HepG2 (cell line): ENCODE data around the gene MX2. TPM values are rescaled to one million over a fixed set of nuclear protein-coding genes. Genes with fewer than 3 reads are reported as not detected.

Experiments used
- ATAC-seq: fragments of 200-7000 bp; cut with Tn5 transposase; 3 replicates; pipeline ENCODE4 v1.9.1; 2020; ENCODE audit warnings: mild to moderate bottlenecking, moderate library complexity
- BruUV-seq: library from RNA; stranded (reverse); fragments of 400-500 nt; replicated peaks from 2 replicates; lab custom pipeline; 2021; lab: Mats Ljungman, UMichigan
- CTCF ChIA-PET: fragments of 300-600 bp; formaldehyde crosslinking; extraction: SDS; loops from one replicate; lab custom pipeline; 2021; ENCODE audit warnings: low total read pairs, inconsistent platforms, low intra/inter-chr PET ratio; lab: Yijun Ruan, JAX
- POLR2A ChIA-PET: fragments of 350-600 bp; sonication (Branson Sonifier 250); formaldehyde crosslinking; loops from one replicate; lab custom pipeline; 2020; ENCODE audit warnings: antibody characterized with exemption, inconsistent platforms; lab: Yijun Ruan, JAX
- DNase-seq: peaks from one replicate; pipeline ENCODE4 v3.0.0-alpha.2; 2015; ENCODE audit warnings: low spot score
- FAIRE-seq: peaks from 3 replicates; lab custom pipeline; 2011; peaks lifted over from hg19 to GRCh38; lab: Jason Lieb, UNC
- H2AFZ ChIP-seq: one replicate; pipeline ENCODE4 v1.6.1; 2011; ENCODE audit warnings: low read length, inconsistent platforms
- H3K27ac ChIP-seq: fragments of 300-600 bp; 3 replicates; pipeline ENCODE4 v1.8.0; 2011; ENCODE audit warnings: mixed run types, mild to moderate bottlenecking, mixed read lengths, low read length, inconsistent platforms; ENCODE audit not compliant: insufficient read depth; ENCODE audit errors: extremely low read length
- H3K27me3 ChIP-seq, 2 experiments: fragments of 200-600 bp in 1 of 2; 2 replicates in 1 of 2; 3 replicates in 1 of 2; pipeline versions ENCODE4 v1.6.0 to v1.8.0; 2011; ENCODE audit warnings: low read length in 2 of 2, mild to moderate bottlenecking in 2 of 2, moderate library complexity in 2 of 2, inconsistent platforms in 1 of 2; ENCODE audit not compliant: insufficient read depth in 2 of 2, control insufficient read depth in 1 of 2
- H3K36me3 ChIP-seq, 2 experiments: fragments of 200-600 bp in 1 of 2; replicated peaks in 1 of 2; 2 replicates in 1 of 2; 3 replicates in 1 of 2; pipeline versions ENCODE4 v1.5.1 to v1.8.0; 2011; ENCODE audit warnings: low read length in 2 of 2, inconsistent platforms in 1 of 2; ENCODE audit not compliant: insufficient read depth in 2 of 2, control insufficient read depth in 1 of 2
- H3K4me1 ChIP-seq: 2 replicates; pipeline ENCODE4 v1.5.1; 2012; ENCODE audit warnings: low read length, inconsistent platforms; ENCODE audit not compliant: insufficient read depth
- H3K4me2 ChIP-seq: 2 replicates; pipeline ENCODE4 v1.6.0; 2011; ENCODE audit warnings: low read depth, low read length, inconsistent platforms
- H3K4me3 ChIP-seq, 3 experiments: fragments of 200-600 bp in 1 of 3; sonication (generic), shearing (Covaris generic) in 1 of 3; replicated peaks in 1 of 3; 2 replicates each; pipeline ENCODE4 v1.5.1; 2011 to 2016; ENCODE audit warnings: low read length in 3 of 3, inconsistent platforms in 2 of 3, low read depth in 2 of 3, mild to moderate bottlenecking in 2 of 3, control low read depth in 1 of 3, mixed read lengths in 1 of 3; ENCODE audit not compliant: insufficient read depth in 1 of 3
- H3K79me2 ChIP-seq: one replicate; pipeline ENCODE4 v1.6.1; 2011; ENCODE audit warnings: low read length, inconsistent platforms; ENCODE audit not compliant: insufficient read depth
- H3K9ac ChIP-seq: 2 replicates; pipeline ENCODE4 v1.6.0; 2011; ENCODE audit warnings: mild to moderate bottlenecking, low read depth, low read length, inconsistent platforms; ENCODE audit not compliant: insufficient read depth
- H3K9me3 ChIP-seq: 2 replicates; pipeline ENCODE4 v1.5.1; 2012; ENCODE audit warnings: mild to moderate bottlenecking, low read length
- H4K20me1 ChIP-seq: 2 replicates; pipeline ENCODE4 v1.6.0; 2011; ENCODE audit warnings: inconsistent platforms, mild to moderate bottlenecking, low read length, moderate library complexity; ENCODE audit not compliant: insufficient read depth
- ATF1 ChIP-seq: IDR thresholded peaks from 2 replicates; pipeline ENCODE4 v1.6.1; 2016; ENCODE audit warnings: mild to moderate bottlenecking, control low read depth
- CCDC6 ChIP-seq: sonication (generic); formaldehyde crosslinking; IDR thresholded peaks from 2 replicates; pipeline ENCODE4 v1.8.1; 2022; ENCODE audit warnings: mild to moderate bottlenecking, missing genetic modification reagents, moderate library complexity
- ETV6 ChIP-seq: sonication (generic); formaldehyde crosslinking; conservative IDR thresholded peaks from 2 replicates; pipeline ENCODE4 v1.4.0; 2020; ENCODE audit warnings: missing genetic modification reagents
- GABPB1 ChIP-seq: IDR thresholded peaks from 2 replicates; pipeline ENCODE4 v1.6.1; 2016; ENCODE audit warnings: mild to moderate bottlenecking, missing genetic modification reagents, moderate library complexity, missing compliant biosample characterization
- GATAD2A ChIP-seq: IDR thresholded peaks from 2 replicates; pipeline ENCODE4 v1.6.1; 2016
- HDAC1 ChIP-seq: sonication (generic); formaldehyde crosslinking; IDR thresholded peaks from 2 replicates; pipeline ENCODE4 v1.5.1; 2020; ENCODE audit warnings: mild to moderate bottlenecking, missing genetic modification reagents
- HMG20A ChIP-seq: IDR thresholded peaks from 2 replicates; pipeline ENCODE4 v1.6.1; 2016; ENCODE audit warnings: borderline replicate concordance
- HNF4A ChIP-seq: sonication (generic); formaldehyde crosslinking; IDR thresholded peaks from 2 replicates; pipeline ENCODE4 v1.4.0; 2020; ENCODE audit warnings: missing genetic modification reagents
- NAIF1 ChIP-seq: sonication (generic); formaldehyde crosslinking; IDR thresholded peaks from 2 replicates; pipeline ENCODE4 v1.5.0; 2020; ENCODE audit warnings: mild to moderate bottlenecking, missing genetic modification reagents, borderline replicate concordance
- PHF8 ChIP-seq: sonication (generic); formaldehyde crosslinking; IDR thresholded peaks from 2 replicates; pipeline ENCODE4 v1.5.0; 2020; ENCODE audit warnings: missing genetic modification reagents
- SMAD3 ChIP-seq: sonication (generic); formaldehyde crosslinking; IDR thresholded peaks from 2 replicates; pipeline ENCODE4 v1.4.0; 2020; ENCODE audit warnings: missing genetic modification reagents
- SMYD3 ChIP-seq: sonication (generic); formaldehyde crosslinking; IDR thresholded peaks from 2 replicates; pipeline ENCODE4 v1.8.1; 2023; ENCODE audit warnings: mild to moderate bottlenecking, missing genetic modification reagents
- SP4 ChIP-seq: sonication (generic); formaldehyde crosslinking; IDR thresholded peaks from 2 replicates; pipeline ENCODE4 v1.8.1; 2023; ENCODE audit warnings: mild to moderate bottlenecking, missing genetic modification reagents
- TOE1 ChIP-seq: sonication (generic); formaldehyde crosslinking; IDR thresholded peaks from 2 replicates; pipeline ENCODE4 v1.4.0; 2020; ENCODE audit warnings: mild to moderate bottlenecking, missing genetic modification reagents
- ZFY ChIP-seq: sonication (generic); formaldehyde crosslinking; IDR thresholded peaks from 2 replicates; pipeline ENCODE4 v1.4.0; 2020; ENCODE audit warnings: missing genetic modification reagents
- ZNF225 ChIP-seq: sonication (generic); formaldehyde crosslinking; IDR thresholded peaks from 2 replicates; pipeline ENCODE4 v1.4.0; 2020; ENCODE audit warnings: mild to moderate bottlenecking, missing genetic modification reagents
- ZNF616 ChIP-seq: sonication (generic); formaldehyde crosslinking; IDR thresholded peaks from 2 replicates; pipeline ENCODE4 v1.5.0; 2020; ENCODE audit warnings: low read depth, mild to moderate bottlenecking, missing genetic modification reagents
- ZNF878 ChIP-seq: sonication (generic); formaldehyde crosslinking; IDR thresholded peaks from 2 replicates; pipeline ENCODE4 v1.8.1; 2023; ENCODE audit warnings: mild to moderate bottlenecking, missing genetic modification reagents, moderate library complexity
- WGBS: methylation state at CpG from one replicate; pipeline ENCODE4 v1.1.6; 2017; ENCODE audit warnings: low lambda C conversion rate; 5-methylcytosine and 5-hydroxymethylcytosine counted together
- in situ Hi-C: cut with HindIII; loops from 2 replicates; pipeline ENCODE4 v1.10.0; 2017; ENCODE audit warnings: low pct_unique_long_range_greater_than_20kb; ENCODE audit not compliant: extremely low pct_ligation_motif_present
- intact Hi-C: fragments of 100-400 bp; cut with micrococcal nuclease; formaldehyde crosslinking; loops from one replicate; pipeline ENCODE4 v1.10.0; 2022; ENCODE audit not compliant: unreplicated experiment
- polyA plus RNA-seq, 8 experiments: library from polyadenylated mRNA; depleted of rRNA in 3 of 8; stranded (reverse) in 7 of 8; unstranded in 1 of 8; fragments of >200 nt; fragmentation: Illumina TruSeq in 4 of 8; extraction: Trizol in 4 of 8; gene quantifications; 2 replicates each; pipeline versions ENCODE4 v1.2.1 to v1.2.3, GENCODE V29; 2011 to 2016; ENCODE audit warnings: low read depth in 4 of 8, missing spikeins in 1 of 8, mixed read lengths in 1 of 8; ENCODE audit not compliant: insufficient read depth in 1 of 8
- total RNA-seq, 5 experiments: library from RNA; depleted of rRNA; stranded (reverse); fragments of >200 nt; fragmentation: Illumina TruSeq; extraction: Trizol; gene quantifications; 2 replicates each; pipeline ENCODE4 v1.2.3, GENCODE V29; 2016; ENCODE audit warnings: low read depth in 1 of 5
- TF ChIP-seq, protein P1 (sequence below): sonication (generic); formaldehyde crosslinking; IDR thresholded peaks from 2 replicates; pipeline ENCODE4 v1.4.0; 2020; ENCODE audit warnings: missing genetic modification reagents, borderline replicate concordance
- TF ChIP-seq, protein P2 (sequence below): sonication (generic); formaldehyde crosslinking; IDR thresholded peaks from 2 replicates; pipeline ENCODE4 v1.8.1; 2023; ENCODE audit warnings: mild to moderate bottlenecking, inconsistent platforms, moderate library complexity, missing genetic modification reagents, borderline replicate concordance
- TF ChIP-seq, protein P3 (sequence below): sonication (generic); formaldehyde crosslinking; IDR thresholded peaks from 2 replicates; pipeline ENCODE4 v1.4.0; 2020; ENCODE audit warnings: missing genetic modification reagents, low read depth, mild to moderate bottlenecking, borderline replicate concordance

Gene MX2
- total and polyA plus RNA-seq, 2 of the 13 experiments (the other 11 are each of a cell fraction or from before 2014, with no cell fraction given), result 24.0 to 35.7 TPM

DNA sequence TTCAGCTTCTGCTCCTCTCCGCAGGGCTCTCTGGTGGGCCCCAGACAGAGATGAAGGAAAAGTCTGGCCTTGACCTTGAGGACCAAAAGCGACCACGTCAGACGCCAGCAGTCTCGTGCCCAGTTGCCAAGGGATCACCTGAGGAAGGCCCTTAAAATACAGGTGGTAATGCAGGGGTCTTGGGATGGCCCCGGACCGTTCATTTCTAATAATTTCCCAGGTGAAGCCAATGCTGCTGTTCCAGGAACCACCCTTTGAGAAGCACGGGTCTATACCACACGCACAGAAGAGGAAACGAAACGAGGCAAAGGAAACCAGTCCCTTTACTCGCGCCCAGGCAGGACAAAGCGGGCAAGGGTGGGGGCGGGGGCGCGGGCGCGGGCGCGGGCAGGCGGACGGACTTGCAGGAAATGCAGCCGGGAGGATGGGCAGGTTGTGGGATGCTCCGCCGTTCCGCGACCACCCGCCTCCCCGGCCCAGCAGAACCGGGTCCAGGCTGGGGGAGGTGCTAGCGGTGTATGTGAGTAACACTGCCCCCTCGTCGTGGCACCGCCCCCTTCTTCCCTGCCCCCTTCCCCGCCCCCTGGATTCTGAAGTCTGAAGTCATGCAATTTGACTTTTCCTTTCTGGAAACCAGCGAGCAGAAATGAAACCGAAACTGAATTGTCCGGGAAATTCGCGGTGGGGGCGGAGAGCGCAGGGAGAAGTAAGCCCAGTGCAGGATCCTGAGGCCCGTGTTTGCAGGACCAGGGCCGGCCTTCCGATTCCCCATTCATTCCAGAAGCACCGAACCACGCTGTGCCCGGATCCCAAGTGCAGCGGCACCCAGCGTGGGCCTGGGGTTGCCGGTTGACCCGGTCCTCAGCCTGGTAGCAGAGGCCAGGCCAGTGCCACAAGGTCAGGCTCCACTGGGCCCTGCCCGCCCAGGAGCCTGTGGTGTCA is 58.4 kb downstream of the MX2 start:
- CTCF ChIA-PET, result no interaction called here
- Histone ChIP-seq H3K27ac (peak overlapping the region; percentile 47), H4K20me1 (no peaks in the 10 kb centered on the region), H3K27me3 (no peaks in the 10 kb centered on the region; a peak in 1 of 5 replicates), H3K4me3 (peak overlapping the region; percentile 79 to 87 (median 82)), H3K79me2 (no peaks in the 10 kb centered on the region), H3K9me3 (no peaks in the 10 kb centered on the region), H2AFZ (peak overlapping the region; percentile 61), H3K9ac (peak overlapping the region; percentile 74), H3K4me1 (peaks cover 12% of the 10 kb centered on the region), H3K36me3 (no peaks in the 10 kb centered on the region), H3K4me2 (peak overlapping the region; percentile 93)
- intact Hi-C loops, result loop anchor here (2.0 to 5.0 kb wide), 2 partner anchors 41 to 53 kb away; no protein-coding TSS in a partner anchor
- DNase-seq (peak; percentile 69), ATAC-seq (peak; percentile 85), FAIRE-seq (no peak)
- in situ Hi-C loops, result no loop called here
- WGBS, result 4% methylated on average over 19 of the region's 54 CpGs
- BruUV-seq, result TSS peak; percentile 44
- POLR2A ChIA-PET, result no interaction called here
- peak; percentile 50 for TF ChIP-seq GABPB1 (CRISPR knock-in tag)
- no peak for TF ChIP-seq ZNF616 (CRISPR knock-in tag)
- no peak for TF ChIP-seq ZNF878
- peak; percentile 70 for TF ChIP-seq HDAC1 (CRISPR knock-in tag)
- TF ChIP-seq PHF8 (CRISPR knock-in tag), result peak; percentile 82
- TF ChIP-seq, protein P1, sequence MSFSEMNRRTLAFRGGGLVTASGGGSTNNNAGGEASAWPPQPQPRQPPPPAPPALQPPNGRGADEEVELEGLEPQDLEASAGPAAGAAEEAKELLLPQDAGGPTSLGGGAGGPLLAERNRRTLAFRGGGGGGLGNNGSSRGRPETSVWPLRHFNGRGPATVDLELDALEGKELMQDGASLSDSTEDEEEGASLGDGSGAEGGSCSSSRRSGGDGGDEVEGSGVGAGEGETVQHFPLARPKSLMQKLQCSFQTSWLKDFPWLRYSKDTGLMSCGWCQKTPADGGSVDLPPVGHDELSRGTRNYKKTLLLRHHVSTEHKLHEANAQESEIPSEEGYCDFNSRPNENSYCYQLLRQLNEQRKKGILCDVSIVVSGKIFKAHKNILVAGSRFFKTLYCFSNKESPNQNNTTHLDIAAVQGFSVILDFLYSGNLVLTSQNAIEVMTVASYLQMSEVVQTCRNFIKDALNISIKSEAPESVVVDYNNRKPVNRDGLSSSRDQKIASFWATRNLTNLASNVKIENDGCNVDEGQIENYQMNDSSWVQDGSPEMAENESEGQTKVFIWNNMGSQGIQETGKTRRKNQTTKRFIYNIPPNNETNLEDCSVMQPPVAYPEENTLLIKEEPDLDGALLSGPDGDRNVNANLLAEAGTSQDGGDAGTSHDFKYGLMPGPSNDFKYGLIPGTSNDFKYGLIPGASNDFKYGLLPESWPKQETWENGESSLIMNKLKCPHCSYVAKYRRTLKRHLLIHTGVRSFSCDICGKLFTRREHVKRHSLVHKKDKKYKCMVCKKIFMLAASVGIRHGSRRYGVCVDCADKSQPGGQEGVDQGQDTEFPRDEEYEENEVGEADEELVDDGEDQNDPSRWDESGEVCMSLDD (CRISPR knock-in tag), result no peak
- TF ChIP-seq CCDC6, result 0 out of 2 replicates have a peak, but pooled peaks have one; percentile 32
- TF ChIP-seq SP4 (CRISPR knock-in tag), result no peak
- TF ChIP-seq SMAD3, result no peak
- peak; percentile 84 for TF ChIP-seq ZFY (CRISPR knock-in tag)
- TF ChIP-seq HNF4A (CRISPR knock-in tag), result 0 out of 2 replicates have a peak, but pooled peaks have one; percentile 6
- no peak for TF ChIP-seq ATF1 (CRISPR knock-in tag)
- TF ChIP-seq ZNF225 (CRISPR knock-in tag), result 0 out of 2 replicates have a peak, but pooled peaks have one; percentile 54
- TF ChIP-seq HMG20A (CRISPR knock-in tag), result no peak
- no peak for TF ChIP-seq ETV6 (CRISPR knock-in tag)
- TF ChIP-seq, protein P2, sequence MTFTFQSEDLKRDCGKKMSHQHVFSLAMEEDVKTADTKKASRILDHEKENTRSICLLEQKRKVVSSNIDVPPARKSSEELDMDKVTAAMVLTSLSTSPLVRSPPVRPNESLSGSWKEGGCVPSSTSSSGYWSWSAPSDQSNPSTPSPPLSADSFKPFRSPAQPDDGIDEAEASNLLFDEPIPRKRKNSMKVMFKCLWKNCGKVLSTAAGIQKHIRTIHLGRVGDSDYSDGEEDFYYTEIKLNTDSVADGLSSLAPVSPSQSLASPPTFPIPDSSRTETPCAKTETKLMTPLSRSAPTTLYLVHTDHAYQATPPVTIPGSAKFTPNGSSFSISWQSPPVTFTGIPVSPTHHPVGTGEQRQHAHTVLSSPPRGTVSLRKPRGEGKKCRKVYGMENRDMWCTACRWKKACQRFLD (CRISPR knock-in tag), result 0 out of 2 replicates have a peak, but pooled peaks have one; percentile 7
- no peak for TF ChIP-seq NAIF1 (CRISPR knock-in tag)
- TF ChIP-seq TOE1 (CRISPR knock-in tag), result no peak
- no peak for TF ChIP-seq SMYD3
- TF ChIP-seq, protein P3, sequence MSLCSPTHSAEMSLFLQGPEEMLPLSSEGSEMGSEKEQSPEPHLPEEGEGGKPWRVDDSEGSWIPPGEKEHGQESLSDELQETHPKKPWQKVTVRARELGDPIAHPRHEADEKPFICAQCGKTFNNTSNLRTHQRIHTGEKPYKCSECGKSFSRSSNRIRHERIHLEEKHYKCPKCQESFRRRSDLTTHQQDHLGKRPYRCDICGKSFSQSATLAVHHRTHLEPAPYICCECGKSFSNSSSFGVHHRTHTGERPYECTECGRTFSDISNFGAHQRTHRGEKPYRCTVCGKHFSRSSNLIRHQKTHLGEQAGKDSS, result no peak
- TF ChIP-seq GATAD2A (CRISPR knock-in tag), result no peak
